Measurements from ENCODE around the gene DSTYK.
A peak's percentile ranks its signal among the peaks of the same experiment; 100 is the strongest.
"Not testable (repeated sequence)": the region's sequence is repeated elsewhere in the genome, so short reads cannot be mapped to it uniquely, and the experiment has no call there.

DSTYK gene

GRCh38 chr1:205240118-205240517, 28.6 kb upstream of the DSTYK start:
- no peak for DNase-seq

GRCh38 chr1:205239078-205239477, 27.6 kb upstream of the DSTYK start:
- no peak for DNase-seq

GRCh38 chr1:205237526-205238484, 26.3 kb upstream of the DSTYK start:
- DNase-seq: no peak

GRCh38 chr1:205236951-205237475, 25.5 kb upstream of the DSTYK start:
- DNase-seq: no peak

- no peak for DNase-seq
Observed at GRCh38 chr1:205236526-205236925, 25.0 kb upstream of the DSTYK start.

- DNase-seq: no peak
Observed at GRCh38 chr1:205235951-205236350, 24.4 kb upstream of the DSTYK start.

- DNase-seq: not testable (repeated sequence)
Observed at GRCh38 chr1:205233986-205234385, 22.5 kb upstream of the DSTYK start.

- no peak for DNase-seq
Observed at GRCh38 chr1:205232945-205233397, 21.5 kb upstream of the DSTYK start.

- DNase-seq: no peak
Observed at GRCh38 chr1:205232127-205232820, 20.8 kb upstream of the DSTYK start.

- no peak for DNase-seq
Observed at GRCh38 chr1:205230982-205231381, 19.5 kb upstream of the DSTYK start.

GRCh38 chr1:205229916-205230700, 18.6 kb upstream of the DSTYK start:
- no peak for DNase-seq

GRCh38 chr1:205229399-205229871, 17.9 kb upstream of the DSTYK start:
- DNase-seq: no peak

GRCh38 chr1:205228093-205228521, 16.6 kb upstream of the DSTYK start:
- no peak for DNase-seq

- DNase-seq: peak; percentile 69
Observed at GRCh38 chr1:205227584-205228013, 16.1 kb upstream of the DSTYK start, which contains the start of gene TMCC2. TSS of gene TMCC2 (plus strand) at chr1:205227946. CDS start at chr1:205228565, 619 bp downstream.

GRCh38 chr1:205226868-205227583, 15.5 kb upstream of the DSTYK start:
- no peak for DNase-seq

- no peak for DNase-seq
Observed at GRCh38 chr1:205225901-205226765, 14.6 kb upstream of the DSTYK start.

GRCh38 chr1:205224736-205225135, 13.2 kb upstream of the DSTYK start:
- DNase-seq: no peak

GRCh38 chr1:205220421-205220820, 8.9 kb upstream of the DSTYK start:
- no peak for DNase-seq

- DNase-seq: no peak
Observed at GRCh38 chr1:205217418-205217817, 5.9 kb upstream of the DSTYK start.

- no peak for DNase-seq
Observed at GRCh38 chr1:205216588-205216987, 5.1 kb upstream of the DSTYK start.

- DNase-seq: peak; percentile 40
Observed at GRCh38 chr1:205214756-205215155, 3.3 kb upstream of the DSTYK start.

All from KG1 (cell line).